Sigmoid colon (tissue), 4 donors: Measurements from ENCODE around the gene CD300C.

ENCODE experiments used
- EP300 ChIP-seq, 4 donors: sonication (generic); formaldehyde crosslinking; IDR thresholded peaks; one replicate each; pipeline ENCODE4 v1.6.1; 2017; ENCODE audit warnings: antibody characterized with exemption in 4 of 4
- TF ChIP-seq, protein P1 (sequence below), 4 experiments: fragments of 450-650 bp in 3 of 4; fragments of 200-600 bp in 1 of 4; IDR thresholded peaks; one replicate each; pipeline ENCODE4 v1.5.1; 2016 to 2019; ENCODE audit warnings: antibody characterized with exemption in 4 of 4, mild to moderate bottlenecking in 3 of 4, moderate library complexity in 2 of 4

- TF ChIP-seq, protein P1, sequence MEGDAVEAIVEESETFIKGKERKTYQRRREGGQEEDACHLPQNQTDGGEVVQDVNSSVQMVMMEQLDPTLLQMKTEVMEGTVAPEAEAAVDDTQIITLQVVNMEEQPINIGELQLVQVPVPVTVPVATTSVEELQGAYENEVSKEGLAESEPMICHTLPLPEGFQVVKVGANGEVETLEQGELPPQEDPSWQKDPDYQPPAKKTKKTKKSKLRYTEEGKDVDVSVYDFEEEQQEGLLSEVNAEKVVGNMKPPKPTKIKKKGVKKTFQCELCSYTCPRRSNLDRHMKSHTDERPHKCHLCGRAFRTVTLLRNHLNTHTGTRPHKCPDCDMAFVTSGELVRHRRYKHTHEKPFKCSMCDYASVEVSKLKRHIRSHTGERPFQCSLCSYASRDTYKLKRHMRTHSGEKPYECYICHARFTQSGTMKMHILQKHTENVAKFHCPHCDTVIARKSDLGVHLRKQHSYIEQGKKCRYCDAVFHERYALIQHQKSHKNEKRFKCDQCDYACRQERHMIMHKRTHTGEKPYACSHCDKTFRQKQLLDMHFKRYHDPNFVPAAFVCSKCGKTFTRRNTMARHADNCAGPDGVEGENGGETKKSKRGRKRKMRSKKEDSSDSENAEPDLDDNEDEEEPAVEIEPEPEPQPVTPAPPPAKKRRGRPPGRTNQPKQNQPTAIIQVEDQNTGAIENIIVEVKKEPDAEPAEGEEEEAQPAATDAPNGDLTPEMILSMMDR (IDR thresholded peaks at IDR 0.05), result no peak
- no peak for TF ChIP-seq EP300 (IDR thresholded peaks at IDR 0.05)
Observed at GRCh38 chr17:74561586-74561985, 15.7 kb upstream of the CD300C start.
